Uterus (tissue), 4 donors: ENCODE measurements around the gene GRXCR2. TPM values are rescaled to one million over a fixed set of nuclear protein-coding genes. Genes with fewer than 3 reads are reported as not detected.
"Not testable (repeated sequence)": the region's sequence is repeated elsewhere in the genome, so short reads cannot be mapped to it uniquely, and the experiment has no call there.

Experiments
- DNase-seq, 2 donors: peaks; one replicate each; pipeline ENCODE4 v3.0.0-alpha.2; 2019 to 2020
- H3K27ac ChIP-seq, 2 donors: fragments of 200-600 bp; sonication (generic); 1 replicate in 1 of 2; 2 replicates in 1 of 2; pipeline ENCODE4 v1.5.1; 2016 to 2018
- H3K27me3 ChIP-seq, 2 donors: fragments of 200-600 bp; sonication (generic); one replicate each; pipeline ENCODE4 v1.5.1; 2018 to 2019; ENCODE audit warnings: control low read depth in 1 of 2
- H3K36me3 ChIP-seq, 2 donors: fragments of 200-600 bp; sonication (generic); one replicate each; pipeline ENCODE4 v1.5.1; 2019; ENCODE audit warnings: control low read depth in 1 of 2
- H3K4me1 ChIP-seq, 2 donors: fragments of 200-600 bp; sonication (generic); one replicate each; pipeline ENCODE4 v1.5.1; 2018 to 2019; ENCODE audit warnings: control low read depth in 1 of 2
- H3K4me3 ChIP-seq, 2 donors: fragments of 200-600 bp; sonication (generic); 1 replicate in 1 of 2; 2 replicates in 1 of 2; pipeline ENCODE4 v1.5.1; 2018 to 2019; ENCODE audit warnings: mild to moderate bottlenecking in 1 of 2
- H3K9me3 ChIP-seq, 2 donors: fragments of 200-600 bp; sonication (generic); one replicate each; pipeline ENCODE4 v1.5.1; 2019; ENCODE audit warnings: control low read depth in 1 of 2
- POLR2A ChIP-seq, 2 donors: fragments of 450-650 bp; IDR thresholded peaks; one replicate each; pipeline ENCODE4 v1.6.1; 2016; ENCODE audit warnings: antibody characterized with exemption in 2 of 2, mild to moderate bottlenecking in 1 of 2, moderate library complexity in 1 of 2
- intact Hi-C: fragments of 100-400 bp; cut with DNase I; formaldehyde crosslinking; loops from one replicate; pipeline ENCODE4 v1.15.1; 2023; ENCODE audit warnings: low total_unique reads
- total RNA-seq, 4 donors: library from RNA; depleted of rRNA in 3 of 4; stranded (reverse); fragments of >200 nt in 3 of 4; gene quantifications; one replicate each; pipeline versions ENCODE4 v1.1.0 to v1.2.4, GENCODE V29; 2014 to 2023
- TF ChIP-seq, protein P1 (sequence below), 4 experiments: fragments of 200-600 bp in 2 of 4; fragments of 450-650 bp in 2 of 4; sonication (generic) in 2 of 4; IDR thresholded peaks; one replicate each; pipeline ENCODE4 v1.5.1; 2016 to 2019; ENCODE audit warnings: antibody characterized with exemption in 4 of 4, mild to moderate bottlenecking in 2 of 4, moderate library complexity in 1 of 4
- donor health status: DM: yes; HTN: yes; CAD: no.

Gene GRXCR2
- total RNA-seq, 4 donors from 2014 or later, result not detected

- Histone ChIP-seq H3K27ac (no peak overlapping the region), H3K9me3 (no peaks in the 10 kb centered on the region), H3K27me3 (no peaks in the 10 kb centered on the region), H3K4me3 (no peak overlapping the region), H3K36me3 (no peaks in the 10 kb centered on the region), H3K4me1 (no peaks in the 10 kb centered on the region)
- intact Hi-C loops, result no loop called here
- DNase-seq, result no peak
- TF ChIP-seq POLR2A (IDR thresholded peaks at IDR 0.05), result no peak
- TF ChIP-seq, protein P1, sequence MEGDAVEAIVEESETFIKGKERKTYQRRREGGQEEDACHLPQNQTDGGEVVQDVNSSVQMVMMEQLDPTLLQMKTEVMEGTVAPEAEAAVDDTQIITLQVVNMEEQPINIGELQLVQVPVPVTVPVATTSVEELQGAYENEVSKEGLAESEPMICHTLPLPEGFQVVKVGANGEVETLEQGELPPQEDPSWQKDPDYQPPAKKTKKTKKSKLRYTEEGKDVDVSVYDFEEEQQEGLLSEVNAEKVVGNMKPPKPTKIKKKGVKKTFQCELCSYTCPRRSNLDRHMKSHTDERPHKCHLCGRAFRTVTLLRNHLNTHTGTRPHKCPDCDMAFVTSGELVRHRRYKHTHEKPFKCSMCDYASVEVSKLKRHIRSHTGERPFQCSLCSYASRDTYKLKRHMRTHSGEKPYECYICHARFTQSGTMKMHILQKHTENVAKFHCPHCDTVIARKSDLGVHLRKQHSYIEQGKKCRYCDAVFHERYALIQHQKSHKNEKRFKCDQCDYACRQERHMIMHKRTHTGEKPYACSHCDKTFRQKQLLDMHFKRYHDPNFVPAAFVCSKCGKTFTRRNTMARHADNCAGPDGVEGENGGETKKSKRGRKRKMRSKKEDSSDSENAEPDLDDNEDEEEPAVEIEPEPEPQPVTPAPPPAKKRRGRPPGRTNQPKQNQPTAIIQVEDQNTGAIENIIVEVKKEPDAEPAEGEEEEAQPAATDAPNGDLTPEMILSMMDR (IDR thresholded peaks at IDR 0.05), result no peak
Observed at GRCh38 chr5:145904743-145905142, 31.9 kb upstream of the GRXCR2 start.

DNA sequence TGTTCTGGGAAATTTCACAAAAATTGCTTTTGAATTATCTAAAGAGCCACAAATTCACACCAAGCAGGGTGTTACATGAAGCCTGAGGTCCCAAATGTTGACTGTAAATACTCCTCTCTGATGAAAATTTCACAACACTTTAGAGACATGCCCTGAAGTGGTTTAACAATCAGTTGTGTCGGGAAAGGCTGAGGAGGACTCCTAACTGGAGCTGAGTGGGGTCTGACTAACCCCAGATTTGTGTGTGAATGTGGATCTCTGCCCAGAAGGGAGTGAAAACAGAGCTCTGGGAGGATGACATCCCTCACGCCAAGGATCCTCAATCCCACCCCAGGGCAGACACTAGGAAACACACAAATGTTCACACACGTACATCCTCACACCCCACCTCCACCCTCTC lies 31.1 kb upstream of the GRXCR2 start:
- intact Hi-C loops, result no loop called here
- Histone ChIP-seq H3K27me3 (no peaks in the 10 kb centered on the region), H3K4me1 (no peaks in the 10 kb centered on the region), H3K9me3 (no peaks in the 10 kb centered on the region), H3K27ac (no peak overlapping the region), H3K36me3 (no peaks in the 10 kb centered on the region), H3K4me3 (no peak overlapping the region)
- no peak for TF ChIP-seq POLR2A (IDR thresholded peaks at IDR 0.05)
- TF ChIP-seq, protein P1 (IDR thresholded peaks at IDR 0.05), result no peak
- no peak for DNase-seq

DNA sequence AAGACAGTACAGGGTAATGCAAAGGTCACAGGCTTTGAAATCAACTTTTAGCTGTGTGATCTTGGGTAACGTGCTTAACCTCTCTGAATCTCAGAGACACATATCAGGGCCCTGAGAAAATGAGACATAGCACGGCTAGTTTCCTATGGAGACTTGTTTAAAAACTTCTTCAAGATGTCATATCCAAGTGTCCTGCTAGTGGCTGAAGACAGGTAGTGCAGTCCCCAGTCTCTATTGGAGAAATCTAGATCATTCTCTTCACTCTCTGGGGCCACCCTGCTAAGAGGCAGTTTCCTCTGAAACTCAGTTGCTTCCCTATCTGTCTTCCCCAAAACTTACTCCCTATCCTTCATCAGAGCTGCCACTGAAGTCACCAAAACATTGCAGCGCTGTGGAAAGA lies 30.3 kb upstream of the GRXCR2 start:
- H3K9me3 ChIP-seq, result no peaks in the 10 kb centered on the region
- H3K36me3 ChIP-seq, result no peaks in the 10 kb centered on the region
- TF ChIP-seq POLR2A (IDR thresholded peaks at IDR 0.05), result no peak
- TF ChIP-seq, protein P1 (IDR thresholded peaks at IDR 0.05), result no peak
- H3K4me3 ChIP-seq, result no peak overlapping the region
- intact Hi-C loops, result no loop called here
- no peaks in the 10 kb centered on the region for H3K4me1 ChIP-seq
- H3K27me3 ChIP-seq, result no peaks in the 10 kb centered on the region
- H3K27ac ChIP-seq, result no peak overlapping the region
- no peak for DNase-seq

DNA sequence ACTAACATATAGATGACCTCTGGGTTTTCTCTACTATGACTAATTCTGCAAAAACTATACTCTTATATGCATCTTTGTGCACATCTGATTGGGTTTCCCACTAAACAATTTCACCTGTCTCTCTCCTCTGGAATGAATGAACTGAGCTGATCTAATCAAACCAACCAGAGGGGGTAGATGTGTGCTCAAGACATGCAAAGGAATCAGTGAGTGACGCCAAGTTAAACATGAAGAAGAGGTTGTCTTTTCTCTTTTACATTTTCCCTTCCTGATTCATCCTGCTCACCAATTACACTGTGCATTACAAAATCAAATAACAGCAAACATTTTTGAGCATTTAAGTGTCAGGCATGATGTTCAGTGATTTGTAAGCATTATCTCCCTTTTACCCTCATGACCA lies 29.6 kb upstream of the GRXCR2 start:
- no peaks in the 10 kb centered on the region for H3K4me1 ChIP-seq
- H3K4me3 ChIP-seq, result no peak overlapping the region
- DNase-seq, result no peak
- no peaks in the 10 kb centered on the region for H3K9me3 ChIP-seq
- intact Hi-C loops, result no loop called here
- H3K27ac ChIP-seq, result no peak overlapping the region
- no peaks in the 10 kb centered on the region for H3K27me3 ChIP-seq
- no peaks in the 10 kb centered on the region for H3K36me3 ChIP-seq
- no peak for TF ChIP-seq POLR2A (IDR thresholded peaks at IDR 0.05)

- no peaks in the 10 kb centered on the region for H3K4me1 ChIP-seq
- intact Hi-C loops, result no loop called here
Observed at GRCh38 chr5:145898171-145898570, 25.4 kb upstream of the GRXCR2 start.

DNA sequence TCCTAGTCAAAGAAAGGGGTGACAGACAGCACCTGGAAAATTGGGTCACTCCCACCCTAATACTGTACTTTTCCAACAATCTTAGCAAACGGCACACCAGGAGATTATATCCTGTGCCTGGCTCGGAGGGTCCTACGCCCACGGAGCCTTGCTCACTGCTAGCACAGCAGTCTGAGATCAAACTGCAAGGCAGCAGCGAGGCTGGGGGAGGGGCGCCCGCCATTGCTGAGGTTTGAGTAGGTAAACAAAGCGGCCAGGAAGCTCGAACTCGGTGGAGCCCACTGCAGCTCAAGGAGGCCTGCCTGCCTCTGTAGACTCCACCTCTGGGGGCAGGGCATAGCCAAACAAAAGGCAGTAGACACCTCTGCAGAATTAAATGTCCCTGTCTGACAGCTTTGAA lies 18.6 kb upstream of the GRXCR2 start:
- H3K9me3 ChIP-seq, H3K36me3 ChIP-seq, H3K4me1 ChIP-seq, H3K4me3 ChIP-seq, intact Hi-C loops, H3K27ac ChIP-seq, H3K27me3 ChIP-seq, DNase-seq: not testable (repeated sequence)

More at GRCh38 chr5:145898171-145898570, 25.4 kb upstream of the GRXCR2 start:
- TF ChIP-seq POLR2A (IDR thresholded peaks at IDR 0.05), result no peak
- TF ChIP-seq, protein P1 (IDR thresholded peaks at IDR 0.05), result no peak
- DNase-seq, result no peak
- Histone ChIP-seq H3K27ac (no peak overlapping the region), H3K9me3 (no peaks in the 10 kb centered on the region), H3K36me3 (no peaks in the 10 kb centered on the region), H3K4me3 (no peak overlapping the region), H3K27me3 (no peaks in the 10 kb centered on the region)
